Epithelial cell of esophagus (primary cell): ENCODE measurements around the gene SLC2A5.
A peak's percentile ranks its signal among the peaks of the same experiment; 100 is the strongest.

Source experiments
- DNase-seq: peaks from one replicate; pipeline ENCODE4 v3.0.0; 2010; ENCODE audit warnings: low read depth
- H3K4me3 ChIP-seq: 2 replicates; pipeline ENCODE4 v1.5.1; 2011; ENCODE audit warnings: mild to moderate bottlenecking, low read length, control low read depth
- CTCF ChIP-seq: IDR thresholded peaks from 2 replicates; pipeline ENCODE4 v1.5.1; 2011; ENCODE audit warnings: low read depth, mild to moderate bottlenecking, low read length, control low read depth, inconsistent platforms; ENCODE audit not compliant: insufficient read depth; ENCODE audit errors: missing control alignments

Gene SLC2A5

GRCh38 chr1:9081473-9081872 is 12.0 kb upstream of the SLC2A5 start:
- no peak for DNase-seq
- no peak overlapping the region for H3K4me3 ChIP-seq
- TF ChIP-seq CTCF: no peak

- H3K4me3 ChIP-seq: no peak overlapping the region
- DNase-seq: peak; percentile 83
- no peak for TF ChIP-seq CTCF
Measured at GRCh38 chr1:9080705-9081291, 11.4 kb upstream of the SLC2A5 start.

GRCh38 chr1:9079988-9080704 is 10.7 kb upstream of the SLC2A5 start:
- no peak overlapping the region for H3K4me3 ChIP-seq
- TF ChIP-seq CTCF: no peak
- no peak for DNase-seq

GRCh38 chr1:9078752-9079500 is 9.5 kb upstream of the SLC2A5 start:
- no peak overlapping the region for H3K4me3 ChIP-seq
- peak; percentile 22 for DNase-seq
- no peak for TF ChIP-seq CTCF

- TF ChIP-seq CTCF: no peak
- no peak overlapping the region for H3K4me3 ChIP-seq
- DNase-seq: peak; percentile 25
Measured at GRCh38 chr1:9078015-9078751, 8.7 kb upstream of the SLC2A5 start.

- no peak overlapping the region for H3K4me3 ChIP-seq
- no peak for TF ChIP-seq CTCF
- peak; percentile 58 for DNase-seq
Measured at GRCh38 chr1:9075022-9075421, 5.6 kb upstream of the SLC2A5 start.
